HepG2 (cell line): ENCODE measurements around the gene CD96. TPM values are rescaled to one million over a fixed set of nuclear protein-coding genes. Genes with fewer than 3 reads are reported as not detected.

Source experiments
- ATAC-seq: fragments of 200-7000 bp; cut with Tn5 transposase; 3 replicates; pipeline ENCODE4 v1.9.1; 2020; ENCODE audit warnings: mild to moderate bottlenecking, moderate library complexity
- BruUV-seq: library from RNA; stranded (reverse); fragments of 400-500 nt; replicated peaks from 2 replicates; lab custom pipeline; 2021; lab: Mats Ljungman, UMichigan
- CTCF ChIA-PET: fragments of 300-600 bp; formaldehyde crosslinking; extraction: SDS; loops from one replicate; lab custom pipeline; 2021; ENCODE audit warnings: low total read pairs, inconsistent platforms, low intra/inter-chr PET ratio; lab: Yijun Ruan, JAX
- POLR2A ChIA-PET: fragments of 350-600 bp; sonication (Branson Sonifier 250); formaldehyde crosslinking; loops from one replicate; lab custom pipeline; 2020; ENCODE audit warnings: antibody characterized with exemption, inconsistent platforms; lab: Yijun Ruan, JAX
- DNase-seq: peaks from one replicate; pipeline ENCODE4 v3.0.0-alpha.2; 2015; ENCODE audit warnings: low spot score
- FAIRE-seq: peaks from 3 replicates; lab custom pipeline; 2011; peaks lifted over from hg19 to GRCh38; lab: Jason Lieb, UNC
- H2AFZ ChIP-seq: one replicate; pipeline ENCODE4 v1.6.1; 2011; ENCODE audit warnings: low read length, inconsistent platforms
- H3K27ac ChIP-seq: fragments of 300-600 bp; 3 replicates; pipeline ENCODE4 v1.8.0; 2011; ENCODE audit warnings: mixed run types, mild to moderate bottlenecking, mixed read lengths, low read length, inconsistent platforms; ENCODE audit not compliant: insufficient read depth; ENCODE audit errors: extremely low read length
- H3K27me3 ChIP-seq, 2 experiments: fragments of 200-600 bp in 1 of 2; 2 replicates in 1 of 2; 3 replicates in 1 of 2; pipeline versions ENCODE4 v1.6.0 to v1.8.0; 2011; ENCODE audit warnings: low read length in 2 of 2, mild to moderate bottlenecking in 2 of 2, moderate library complexity in 2 of 2, inconsistent platforms in 1 of 2; ENCODE audit not compliant: insufficient read depth in 2 of 2, control insufficient read depth in 1 of 2
- H3K36me3 ChIP-seq, 2 experiments: fragments of 200-600 bp in 1 of 2; replicated peaks in 1 of 2; 2 replicates in 1 of 2; 3 replicates in 1 of 2; pipeline versions ENCODE4 v1.5.1 to v1.8.0; 2011; ENCODE audit warnings: low read length in 2 of 2, inconsistent platforms in 1 of 2; ENCODE audit not compliant: insufficient read depth in 2 of 2, control insufficient read depth in 1 of 2
- H3K4me1 ChIP-seq: 2 replicates; pipeline ENCODE4 v1.5.1; 2012; ENCODE audit warnings: low read length, inconsistent platforms; ENCODE audit not compliant: insufficient read depth
- H3K4me2 ChIP-seq: 2 replicates; pipeline ENCODE4 v1.6.0; 2011; ENCODE audit warnings: low read depth, low read length, inconsistent platforms
- H3K4me3 ChIP-seq, 3 experiments: fragments of 200-600 bp in 1 of 3; sonication (generic), shearing (Covaris generic) in 1 of 3; replicated peaks in 1 of 3; 2 replicates each; pipeline ENCODE4 v1.5.1; 2011 to 2016; ENCODE audit warnings: low read length in 3 of 3, inconsistent platforms in 2 of 3, low read depth in 2 of 3, mild to moderate bottlenecking in 2 of 3, control low read depth in 1 of 3, mixed read lengths in 1 of 3; ENCODE audit not compliant: insufficient read depth in 1 of 3
- H3K79me2 ChIP-seq: one replicate; pipeline ENCODE4 v1.6.1; 2011; ENCODE audit warnings: low read length, inconsistent platforms; ENCODE audit not compliant: insufficient read depth
- H3K9ac ChIP-seq: 2 replicates; pipeline ENCODE4 v1.6.0; 2011; ENCODE audit warnings: mild to moderate bottlenecking, low read depth, low read length, inconsistent platforms; ENCODE audit not compliant: insufficient read depth
- H3K9me3 ChIP-seq: 2 replicates; pipeline ENCODE4 v1.5.1; 2012; ENCODE audit warnings: mild to moderate bottlenecking, low read length
- H4K20me1 ChIP-seq: 2 replicates; pipeline ENCODE4 v1.6.0; 2011; ENCODE audit warnings: inconsistent platforms, mild to moderate bottlenecking, low read length, moderate library complexity; ENCODE audit not compliant: insufficient read depth
- CEBPB ChIP-seq: IDR thresholded peaks from 2 replicates; pipeline ENCODE4 v1.6.1; 2011; ENCODE audit warnings: low read depth, low read length, improper control_type of control experiment, borderline replicate concordance
- HNRNPUL1 ChIP-seq: fragments of 200-400 bp; formaldehyde crosslinking; IDR thresholded peaks from 2 replicates; pipeline ENCODE4 v1.6.1; 2017; ENCODE audit warnings: low read depth, mild to moderate bottlenecking, low read length, moderate library complexity
- ZNF34 ChIP-seq: sonication (generic); formaldehyde crosslinking; IDR thresholded peaks from 2 replicates; pipeline ENCODE4 v1.4.0; 2020; ENCODE audit warnings: mild to moderate bottlenecking, missing genetic modification reagents, borderline replicate concordance
- ZSCAN31 ChIP-seq: sonication (generic); formaldehyde crosslinking; IDR thresholded peaks from 2 replicates; pipeline ENCODE4 v1.5.0; 2020; ENCODE audit warnings: low read depth, mild to moderate bottlenecking, missing genetic modification reagents
- WGBS: methylation state at CpG from one replicate; pipeline ENCODE4 v1.1.6; 2017; ENCODE audit warnings: low lambda C conversion rate; 5-methylcytosine and 5-hydroxymethylcytosine counted together
- in situ Hi-C: cut with HindIII; loops from 2 replicates; pipeline ENCODE4 v1.10.0; 2017; ENCODE audit warnings: low pct_unique_long_range_greater_than_20kb; ENCODE audit not compliant: extremely low pct_ligation_motif_present
- intact Hi-C: fragments of 100-400 bp; cut with micrococcal nuclease; formaldehyde crosslinking; loops from one replicate; pipeline ENCODE4 v1.10.0; 2022; ENCODE audit not compliant: unreplicated experiment
- polyA plus RNA-seq, 8 experiments: library from polyadenylated mRNA; depleted of rRNA in 3 of 8; stranded (reverse) in 7 of 8; unstranded in 1 of 8; fragments of >200 nt; fragmentation: Illumina TruSeq in 4 of 8; extraction: Trizol in 4 of 8; gene quantifications; 2 replicates each; pipeline versions ENCODE4 v1.2.1 to v1.2.3, GENCODE V29; 2011 to 2016; ENCODE audit warnings: low read depth in 4 of 8, missing spikeins in 1 of 8, mixed read lengths in 1 of 8; ENCODE audit not compliant: insufficient read depth in 1 of 8
- total RNA-seq, 5 experiments: library from RNA; depleted of rRNA; stranded (reverse); fragments of >200 nt; fragmentation: Illumina TruSeq; extraction: Trizol; gene quantifications; 2 replicates each; pipeline ENCODE4 v1.2.3, GENCODE V29; 2016; ENCODE audit warnings: low read depth in 1 of 5
- TF ChIP-seq, protein P1 (sequence below): sonication (generic); formaldehyde crosslinking; IDR thresholded peaks from 2 replicates; pipeline ENCODE4 v1.4.0; 2020; ENCODE audit warnings: missing genetic modification reagents, borderline replicate concordance

Gene CD96
- total and polyA plus RNA-seq, 2 of the 13 experiments (the other 11 are each of a cell fraction or from before 2014, with no cell fraction given) = not detected

GRCh38 chr3:111666041-111666735 is 124.2 kb downstream of the CD96 start:
- H4K20me1 ChIP-seq = no peaks in the 10 kb centered on the region
- POLR2A ChIA-PET = no interaction called here
- BruUV-seq = no TSS peak
- intact Hi-C loops = no loop called here
- peaks cover 14% of the 10 kb centered on the region for H3K9me3 ChIP-seq
- H3K36me3 ChIP-seq = no peaks in the 10 kb centered on the region
- no peak overlapping the region for H3K4me2 ChIP-seq
- 3% methylated on average over 4 of the region's 4 CpGs for WGBS
- no peaks in the 10 kb centered on the region for H3K79me2 ChIP-seq
- H3K9ac ChIP-seq = no peak overlapping the region
- in situ Hi-C loops = no loop called here
- no peak overlapping the region for H3K4me3 ChIP-seq
- ATAC-seq = no peak
- DNase-seq = no peak
- no peak overlapping the region for H3K27ac ChIP-seq
- no peak for FAIRE-seq
- no peaks in the 10 kb centered on the region for H3K27me3 ChIP-seq
- TF ChIP-seq, protein P1, sequence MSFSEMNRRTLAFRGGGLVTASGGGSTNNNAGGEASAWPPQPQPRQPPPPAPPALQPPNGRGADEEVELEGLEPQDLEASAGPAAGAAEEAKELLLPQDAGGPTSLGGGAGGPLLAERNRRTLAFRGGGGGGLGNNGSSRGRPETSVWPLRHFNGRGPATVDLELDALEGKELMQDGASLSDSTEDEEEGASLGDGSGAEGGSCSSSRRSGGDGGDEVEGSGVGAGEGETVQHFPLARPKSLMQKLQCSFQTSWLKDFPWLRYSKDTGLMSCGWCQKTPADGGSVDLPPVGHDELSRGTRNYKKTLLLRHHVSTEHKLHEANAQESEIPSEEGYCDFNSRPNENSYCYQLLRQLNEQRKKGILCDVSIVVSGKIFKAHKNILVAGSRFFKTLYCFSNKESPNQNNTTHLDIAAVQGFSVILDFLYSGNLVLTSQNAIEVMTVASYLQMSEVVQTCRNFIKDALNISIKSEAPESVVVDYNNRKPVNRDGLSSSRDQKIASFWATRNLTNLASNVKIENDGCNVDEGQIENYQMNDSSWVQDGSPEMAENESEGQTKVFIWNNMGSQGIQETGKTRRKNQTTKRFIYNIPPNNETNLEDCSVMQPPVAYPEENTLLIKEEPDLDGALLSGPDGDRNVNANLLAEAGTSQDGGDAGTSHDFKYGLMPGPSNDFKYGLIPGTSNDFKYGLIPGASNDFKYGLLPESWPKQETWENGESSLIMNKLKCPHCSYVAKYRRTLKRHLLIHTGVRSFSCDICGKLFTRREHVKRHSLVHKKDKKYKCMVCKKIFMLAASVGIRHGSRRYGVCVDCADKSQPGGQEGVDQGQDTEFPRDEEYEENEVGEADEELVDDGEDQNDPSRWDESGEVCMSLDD = no peak
- TF ChIP-seq CEBPB (no peak), HNRNPUL1 (no peak), ZNF34 (CRISPR knock-in tag) (no peak), ZSCAN31 (CRISPR knock-in tag) (no peak)
- H2AFZ ChIP-seq = no peak overlapping the region
- CTCF ChIA-PET = interaction anchor here (2.6 kb wide), 1 partner anchor 25 kb away, joined by 6 read pairs; no protein-coding TSS in a partner anchor
- no peaks in the 10 kb centered on the region; the same call in 1 of the 2 replicates for H3K4me1 ChIP-seq
